GM18526 (cell line): ENCODE results near the gene TMCO1.

Experiments used
- POLR2A ChIP-seq: IDR thresholded peaks from 3 replicates; pipeline ENCODE4 v1.6.1; 2011; ENCODE audit not compliant: insufficient read length; ENCODE audit errors: extremely low read depth

Gene TMCO1

GRCh38 chr1:165697881-165698760 lies 70.5 kb downstream of the TMCO1 start, which contains the start of gene ALDH9A1:
Gene ALDH9A1, minus strand, starts transcription at chr1:165698562. Its CDS starts 4 bp downstream, at chr1:165698558.
- TF ChIP-seq POLR2A = peak; percentile 92

DNA sequence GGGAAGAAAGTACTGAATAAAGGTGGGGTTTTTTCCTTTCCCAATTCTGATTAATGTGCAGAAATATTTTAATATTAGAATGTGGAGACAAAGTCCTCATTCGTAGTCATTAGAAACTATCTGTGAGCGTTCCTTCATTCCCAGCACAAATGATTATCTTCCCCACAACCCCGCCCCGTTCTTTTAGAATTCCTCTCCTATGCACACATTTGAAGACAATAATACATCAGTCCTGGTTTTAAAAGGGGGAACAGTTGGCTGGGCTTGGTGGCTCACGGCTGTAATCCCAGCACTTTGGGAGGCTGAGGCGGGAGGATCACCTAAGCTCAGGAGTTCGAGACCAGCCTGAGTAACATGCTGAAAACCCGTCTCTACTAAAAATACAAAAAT lies 71.2 kb downstream of the TMCO1 start:
- no peak for TF ChIP-seq POLR2A

GRCh38 chr1:165696625-165697100 lies 72.0 kb downstream of the TMCO1 start:
- no peak for TF ChIP-seq POLR2A

DNA sequence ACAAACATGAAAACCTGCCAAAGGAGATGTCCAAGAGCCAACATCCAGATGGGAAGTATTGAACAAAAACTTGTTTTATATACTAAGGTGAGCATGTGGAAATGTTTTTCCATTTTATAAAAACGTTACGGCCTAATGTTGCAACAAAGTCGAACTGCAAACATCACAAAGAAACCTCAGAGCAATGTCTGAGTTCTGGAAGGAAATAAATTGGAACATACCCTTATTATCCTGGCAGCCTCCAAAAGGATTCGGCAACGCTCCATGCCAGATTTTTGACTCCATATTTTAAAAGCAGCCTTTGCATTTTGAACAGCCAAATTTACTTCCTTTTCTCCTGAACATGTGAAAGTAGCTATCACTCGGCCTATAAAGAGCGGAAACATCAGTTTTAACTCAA lies 73.6 kb downstream of the TMCO1 start:
- no peak for TF ChIP-seq POLR2A

DNA sequence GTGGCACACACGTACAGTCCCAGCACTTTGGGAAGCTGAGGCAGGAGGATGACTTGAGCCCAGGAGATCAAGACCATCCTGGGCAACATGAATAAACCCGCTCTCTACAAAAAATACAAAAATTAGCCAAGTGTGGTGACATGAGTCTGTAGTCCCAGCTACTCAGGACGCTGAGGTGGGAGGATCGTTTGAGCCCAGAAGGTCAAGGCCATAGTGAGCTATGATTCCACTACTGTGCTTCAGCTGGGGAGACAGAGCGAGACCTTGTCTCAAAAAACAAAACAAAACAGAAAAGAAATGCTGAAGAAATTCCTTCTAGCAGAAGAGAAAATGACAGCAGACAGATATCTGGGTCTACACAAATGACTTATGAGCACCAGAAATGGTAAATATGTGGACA lies 80.6 kb downstream of the TMCO1 start:
- no peak for TF ChIP-seq POLR2A

- TF ChIP-seq POLR2A = no peak
These were observed 81.7 kb downstream of the TMCO1 start for GRCh38 chr1:165686971-165687433.

DNA sequence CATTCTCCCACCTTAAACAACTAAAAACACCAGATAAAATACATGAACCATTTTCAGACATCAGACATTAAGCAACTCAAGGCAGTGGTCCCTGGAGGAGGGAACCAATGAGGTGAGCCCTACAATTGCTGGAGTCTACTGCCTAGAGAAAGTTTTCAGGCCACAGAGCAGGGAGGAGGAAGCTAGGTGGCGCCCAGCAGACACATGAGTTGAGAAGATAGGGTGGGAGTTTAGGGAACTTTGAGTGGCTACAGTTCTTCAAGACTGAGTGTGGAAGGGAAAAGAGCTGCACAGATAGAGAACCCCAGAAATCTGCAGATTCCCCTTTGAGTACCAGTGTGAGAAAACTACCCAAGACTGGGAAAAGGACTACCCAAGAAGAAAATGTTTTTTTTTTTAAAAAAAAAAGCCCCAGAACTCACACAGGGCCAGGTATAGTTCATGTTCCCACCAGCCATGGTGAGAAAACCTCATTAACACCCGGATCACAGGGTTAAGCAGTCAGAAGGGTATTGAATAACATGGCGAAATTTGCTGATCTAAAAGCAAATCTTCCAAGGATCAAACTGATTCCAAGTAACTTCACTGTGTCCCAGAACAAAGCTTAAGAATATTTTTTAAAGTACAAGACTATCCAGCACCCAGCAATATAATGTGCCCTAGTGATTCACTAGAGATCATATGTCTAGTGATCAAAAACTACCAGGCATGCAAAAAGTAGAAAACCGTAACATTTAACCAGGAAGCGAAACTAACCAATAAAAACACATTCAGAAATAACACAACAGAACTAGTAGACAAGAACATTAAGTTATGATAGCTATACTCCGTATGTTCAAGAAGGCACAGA lies 82.3 kb downstream of the TMCO1 start:
- no peak for TF ChIP-seq POLR2A

DNA sequence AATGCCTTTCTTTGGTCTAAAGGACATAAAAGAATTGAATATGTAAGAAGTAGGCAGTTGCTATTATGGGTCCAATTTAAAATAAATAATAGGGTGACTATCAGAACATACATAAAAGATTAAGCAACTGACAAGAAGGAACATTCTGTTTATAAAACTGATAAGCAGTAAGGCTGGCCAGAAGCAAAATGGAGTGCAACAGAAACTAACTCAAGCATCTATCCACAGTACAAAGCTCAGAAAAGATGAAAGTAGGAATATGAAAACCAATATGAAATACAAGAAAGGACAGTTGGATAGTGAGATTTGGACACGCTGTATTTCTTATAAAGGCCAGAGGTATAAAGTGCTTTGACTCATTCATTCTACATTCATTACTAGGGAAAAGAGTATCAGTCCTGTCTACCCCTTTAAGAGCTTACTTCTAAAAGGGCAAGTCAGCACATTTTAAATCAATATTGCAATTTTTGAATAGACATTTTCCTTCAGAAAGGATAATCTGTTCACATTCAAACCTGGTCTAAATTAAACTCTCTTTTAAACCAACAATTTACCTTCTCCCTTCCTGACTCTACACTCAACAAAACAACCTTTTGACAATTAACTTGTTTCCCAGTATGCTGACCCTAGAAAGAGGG lies 84.7 kb downstream of the TMCO1 start:
- no peak for TF ChIP-seq POLR2A

- TF ChIP-seq POLR2A = no peak
These were observed 88.4 kb downstream of the TMCO1 start for GRCh38 chr1:165680303-165680702.

GRCh38 chr1:165679282-165680036 lies 89.2 kb downstream of the TMCO1 start:
- TF ChIP-seq POLR2A = no peak

DNA sequence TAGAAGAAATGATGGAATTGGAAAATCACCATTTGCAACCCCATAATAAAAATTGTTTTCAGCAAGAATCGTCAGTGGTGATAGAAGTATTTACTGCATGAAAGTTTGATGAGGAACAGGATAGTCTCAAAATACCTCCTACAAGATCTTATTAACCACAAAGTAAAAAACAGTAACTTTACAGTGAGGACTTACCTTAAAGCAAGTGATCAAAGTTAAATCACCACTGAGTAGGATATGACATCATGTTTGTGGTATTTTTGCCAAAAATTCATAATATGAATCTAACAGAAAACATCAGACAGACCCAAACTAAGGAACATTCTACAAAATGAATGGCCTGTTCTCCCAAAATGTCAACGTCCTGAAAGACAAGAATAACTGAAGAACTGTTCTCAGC lies 90.2 kb downstream of the TMCO1 start:
- no peak for TF ChIP-seq POLR2A
